ENCODE measurements around the gene FNDC4. TPM values are rescaled to one million over a fixed set of nuclear protein-coding genes. Genes with fewer than 3 reads are reported as not detected.

Gene FNDC4
- total RNA-seq, 1 experiment from 2014 or later: 14.1 TPM

DNA sequence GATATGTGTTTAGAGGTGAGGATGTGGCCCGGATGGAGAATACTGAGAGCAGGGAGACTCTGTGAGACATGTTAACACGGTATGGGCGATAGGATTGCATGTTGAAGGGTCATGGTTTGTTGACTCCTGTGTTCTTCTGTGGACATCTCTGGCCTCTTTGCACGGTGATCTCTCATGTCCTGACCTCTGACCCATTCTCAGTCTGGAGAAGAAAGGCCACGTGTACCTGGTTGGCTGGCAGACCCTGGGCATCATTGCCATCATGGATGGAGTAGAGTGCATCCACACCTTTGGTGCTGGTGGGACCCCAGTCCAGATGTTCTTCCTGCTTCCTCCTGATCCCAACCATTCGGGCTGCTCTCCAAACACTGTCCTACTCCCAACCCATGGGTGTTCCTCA, 11.6 kb upstream of the FNDC4 start:
- DNase-seq (ENCODE audit: low spot score): no peak
- H3K4me3 Mint-ChIP-seq: no peak overlapping the region
- H3K36me3 Mint-ChIP-seq: no peaks in the 10 kb centered on the region
- H3K9me3 Mint-ChIP-seq: peaks cover 6% of the 10 kb centered on the region; the same call in 1 of the 2 replicates
- CTCF ChIA-PET: no interaction called here
- POLR2A ChIA-PET: interaction anchor here (1.2 kb wide), 1 partner anchor 16 kb away, joined by 3 read pairs; no protein-coding TSS in a partner anchor
- no peak overlapping the region for H3K27ac Mint-ChIP-seq
- H3K27me3 Mint-ChIP-seq (ENCODE audit: low read depth): 0 out of 2 replicates have a peak, but pooled peaks cover 4% of the 10 kb centered on the region
- TF ChIP-seq OVOL2 (CRISPR knock-in tag; IDR thresholded peaks at IDR 0.05; ENCODE audit: borderline replicate concordance): no peak
- TF ChIP-seq PREB (CRISPR knock-in tag; IDR thresholded peaks at IDR 0.05; ENCODE audit: borderline replicate concordance): no peak
- no peak for TF ChIP-seq AFF4 (CRISPR knock-in tag; IDR thresholded peaks at IDR 0.05; ENCODE audit: borderline replicate concordance)
- no peak for TF ChIP-seq AR (CRISPR knock-in tag; IDR thresholded peaks at IDR 0.05)
- TF ChIP-seq NFYB (CRISPR knock-in tag; conservative IDR thresholded peaks at IDR 0.05; ENCODE audit: low read depth): no peak
- no peak for TF ChIP-seq GABPB1 (CRISPR knock-in tag; IDR thresholded peaks at IDR 0.05)
- ATAC-seq: no peak
- H3K4me1 Mint-ChIP-seq: peaks cover 11% of the 10 kb centered on the region

DNA sequence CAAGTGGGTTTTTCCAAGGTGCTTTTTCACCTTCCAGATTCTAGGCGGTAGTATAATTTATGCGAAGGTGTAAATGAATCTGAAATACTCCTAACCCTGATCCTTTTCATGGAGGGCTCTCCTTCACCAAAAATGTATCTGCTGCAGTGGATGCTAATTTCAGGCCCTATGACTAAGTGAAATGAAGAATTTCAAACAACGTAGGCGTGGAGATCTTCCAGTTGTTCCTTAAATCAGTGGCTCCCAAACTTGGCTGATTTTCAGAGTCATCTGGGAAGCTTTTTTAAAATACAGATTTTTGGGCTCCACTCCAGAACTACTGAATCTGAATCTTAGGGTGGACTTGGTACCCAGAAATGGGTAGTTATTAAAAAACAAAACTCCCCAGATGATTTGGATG, 7.1 kb upstream of the FNDC4 start:
- ChIA-PET POLR2A (no interaction called here), CTCF (no interaction called here)
- TF ChIP-seq HMGA2 (CRISPR knock-in tag; IDR thresholded peaks at IDR 0.05) (no peak), NR1H2 (CRISPR knock-in tag; IDR thresholded peaks at IDR 0.05) (no peak)
- H3K27me3 Mint-ChIP-seq (ENCODE audit: low read depth): peaks cover 19% of the 10 kb centered on the region
- H3K4me1 Mint-ChIP-seq: peaks cover 16% of the 10 kb centered on the region
- H3K9me3 Mint-ChIP-seq: peaks cover 6% of the 10 kb centered on the region; the same call in 1 of the 2 replicates
- ATAC-seq: no peak
- no peak for DNase-seq (ENCODE audit: low spot score)
- H3K4me3 Mint-ChIP-seq: no peak overlapping the region
- no peak overlapping the region for H3K27ac Mint-ChIP-seq
- H3K36me3 Mint-ChIP-seq: no peaks in the 10 kb centered on the region

- POLR2A ChIA-PET: no interaction called here
- Mint-ChIP-seq H3K4me1 (peaks cover 19% of the 10 kb centered on the region), H3K4me3 (no peak overlapping the region), H3K27me3 (ENCODE audit: low read depth) (peaks cover 26% of the 10 kb centered on the region), H3K9me3 (no peaks in the 10 kb centered on the region), H3K36me3 (no peaks in the 10 kb centered on the region), H3K27ac (no peak overlapping the region)
- ATAC-seq: no peak
- DNase-seq (ENCODE audit: low spot score): no peak
- CTCF ChIA-PET: no interaction called here
- TF ChIP-seq TEAD1 (CRISPR knock-in tag; IDR thresholded peaks at IDR 0.05) (no peak), ATF1 (CRISPR knock-in tag; IDR thresholded peaks at IDR 0.05) (no peak), SMAD4 (CRISPR knock-in tag; IDR thresholded peaks at IDR 0.05) (no peak), MXD4 (CRISPR knock-in tag; IDR thresholded peaks at IDR 0.05; ENCODE audit: borderline replicate concordance) (no peak), ZNF138 (CRISPR knock-in tag; conservative IDR thresholded peaks at IDR 0.05) (no peak), ARID4B (CRISPR knock-in tag; IDR thresholded peaks at IDR 0.05; ENCODE audit: borderline replicate concordance) (no peak), NR3C1 (CRISPR knock-in tag; conservative IDR thresholded peaks at IDR 0.05; ENCODE audit: low read depth) (no peak)
- TF ChIP-seq, protein P1, sequence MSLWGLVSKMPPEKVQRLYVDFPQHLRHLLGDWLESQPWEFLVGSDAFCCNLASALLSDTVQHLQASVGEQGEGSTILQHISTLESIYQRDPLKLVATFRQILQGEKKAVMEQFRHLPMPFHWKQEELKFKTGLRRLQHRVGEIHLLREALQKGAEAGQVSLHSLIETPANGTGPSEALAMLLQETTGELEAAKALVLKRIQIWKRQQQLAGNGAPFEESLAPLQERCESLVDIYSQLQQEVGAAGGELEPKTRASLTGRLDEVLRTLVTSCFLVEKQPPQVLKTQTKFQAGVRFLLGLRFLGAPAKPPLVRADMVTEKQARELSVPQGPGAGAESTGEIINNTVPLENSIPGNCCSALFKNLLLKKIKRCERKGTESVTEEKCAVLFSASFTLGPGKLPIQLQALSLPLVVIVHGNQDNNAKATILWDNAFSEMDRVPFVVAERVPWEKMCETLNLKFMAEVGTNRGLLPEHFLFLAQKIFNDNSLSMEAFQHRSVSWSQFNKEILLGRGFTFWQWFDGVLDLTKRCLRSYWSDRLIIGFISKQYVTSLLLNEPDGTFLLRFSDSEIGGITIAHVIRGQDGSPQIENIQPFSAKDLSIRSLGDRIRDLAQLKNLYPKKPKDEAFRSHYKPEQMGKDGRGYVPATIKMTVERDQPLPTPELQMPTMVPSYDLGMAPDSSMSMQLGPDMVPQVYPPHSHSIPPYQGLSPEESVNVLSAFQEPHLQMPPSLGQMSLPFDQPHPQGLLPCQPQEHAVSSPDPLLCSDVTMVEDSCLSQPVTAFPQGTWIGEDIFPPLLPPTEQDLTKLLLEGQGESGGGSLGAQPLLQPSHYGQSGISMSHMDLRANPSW (CRISPR knock-in tag; conservative IDR thresholded peaks at IDR 0.05; ENCODE audit: low read depth): no peak
- TF ChIP-seq, protein P2, sequence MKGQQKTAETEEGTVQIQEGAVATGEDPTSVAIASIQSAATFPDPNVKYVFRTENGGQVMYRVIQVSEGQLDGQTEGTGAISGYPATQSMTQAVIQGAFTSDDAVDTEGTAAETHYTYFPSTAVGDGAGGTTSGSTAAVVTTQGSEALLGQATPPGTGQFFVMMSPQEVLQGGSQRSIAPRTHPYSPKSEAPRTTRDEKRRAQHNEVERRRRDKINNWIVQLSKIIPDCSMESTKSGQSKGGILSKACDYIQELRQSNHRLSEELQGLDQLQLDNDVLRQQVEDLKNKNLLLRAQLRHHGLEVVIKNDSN (CRISPR knock-in tag; IDR thresholded peaks at IDR 0.05): no peak
Observed at GRCh38 chr2:27501042-27501441, 6.0 kb upstream of the FNDC4 start.

Measured in WTC11 (cell line).